Testis (tissue), 2 donors: ENCODE measurements around the gene SLC24A3.

Experiments
- CTCF ChIP-seq, 3 experiments: fragments of 450-650 bp in 2 of 3; fragments of 200-600 bp in 1 of 3; sonication (generic) in 1 of 3; IDR thresholded peaks; one replicate each; pipeline ENCODE4 v1.5.1; 2016 to 2019; ENCODE audit warnings: antibody characterized with exemption in 3 of 3, mild to moderate bottlenecking in 2 of 3, moderate library complexity in 1 of 3
- POLR2A ChIP-seq: fragments of 450-650 bp; IDR thresholded peaks from one replicate; pipeline ENCODE4 v1.6.1; 2017; ENCODE audit warnings: antibody characterized with exemption, mild to moderate bottlenecking, moderate library complexity

GRCh38 chr20:19750907-19751636 lies 538.6 kb downstream of the SLC24A3 start:
- TF ChIP-seq CTCF (IDR thresholded peaks at IDR 0.05) (no peak), POLR2A (no peak)
